ENCODE measurements around the gene CUBN. TPM values are rescaled to one million over a fixed set of nuclear protein-coding genes. Genes with fewer than 3 reads are reported as not detected.

Gene CUBN
- total and polyA plus RNA-seq, 5 donors from 2014 or later = 0.01 to 4.7 (median 0.15) TPM

DNA sequence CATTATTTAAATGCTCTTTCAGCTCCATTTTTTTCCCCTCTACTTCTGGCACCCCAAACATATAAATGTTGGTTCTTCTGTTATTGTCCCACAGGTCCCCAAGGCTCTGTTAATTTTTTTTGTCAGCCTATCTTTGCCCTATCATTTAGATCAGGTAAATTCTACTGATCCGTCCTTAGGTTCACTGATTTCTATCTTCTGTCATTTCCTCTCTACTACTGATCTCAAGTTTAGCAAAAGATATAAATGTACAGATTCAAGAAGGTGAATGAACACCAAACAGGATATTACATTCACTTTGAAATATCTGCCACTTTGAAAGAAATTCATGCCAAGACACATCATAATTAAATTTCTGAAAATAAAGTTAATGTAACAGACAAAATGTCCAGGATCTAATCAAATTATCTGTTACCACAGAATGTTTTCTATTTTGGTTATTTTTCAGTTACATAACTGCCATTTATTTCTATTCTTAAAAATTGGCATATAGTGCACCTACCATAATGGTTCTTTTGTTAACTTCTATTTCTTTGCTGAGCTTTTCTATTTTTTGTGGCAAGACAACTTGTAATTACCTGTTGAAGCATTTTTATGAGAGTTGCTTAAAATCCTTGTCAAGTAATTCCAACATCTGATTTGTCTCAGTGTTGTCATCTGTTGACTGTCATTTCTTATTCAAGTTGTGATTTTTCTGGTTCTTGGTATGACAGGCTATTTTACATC, 12.1 kb upstream of the CUBN start:
- H3K27me3 ChIP-seq (ENCODE audit: control insufficient read depth, insufficient read depth, low read length) = no peaks in the 10 kb centered on the region
- Mint-ChIP-seq H3K9me3 (no peaks in the 10 kb centered on the region), H3K36me3 (peaks cover 8% of the 10 kb centered on the region), H3K27me3 (no peaks in the 10 kb centered on the region), H3K4me3 (no peak overlapping the region), H3K4me1 (peaks cover 15 to 34% (median 23%) of the 10 kb centered on the region in 4 donors), H3K27ac (peak overlapping the region in 1 of 3 donors; percentile 39)
- H3K4me3 ChIP-seq (ENCODE audit: low read depth, low read length) = no peak overlapping the region
- H3K36me3 ChIP-seq (ENCODE audit: control insufficient read depth, insufficient read depth, low read length) = no peaks in the 10 kb centered on the region
- peaks cover 4% of the 10 kb centered on the region for H3K4me1 ChIP-seq (ENCODE audit: control insufficient read depth, insufficient read depth, low read length, poor library complexity, severe bottlenecking)
- ATAC-seq (ENCODE audit: low read depth in 2 of 2) (peak in 1 of 2 donors; percentile 25), DNase-seq (peak in 1 of 3 donors; percentile 11)
- no peaks in the 10 kb centered on the region for H3K9me3 ChIP-seq (ENCODE audit: control insufficient read depth in 2 of 2, low read length in 2 of 2)
- no peak overlapping the region for H3K27ac ChIP-seq (ENCODE audit: insufficient read depth, low read length, poor library complexity, severe bottlenecking)

DNA sequence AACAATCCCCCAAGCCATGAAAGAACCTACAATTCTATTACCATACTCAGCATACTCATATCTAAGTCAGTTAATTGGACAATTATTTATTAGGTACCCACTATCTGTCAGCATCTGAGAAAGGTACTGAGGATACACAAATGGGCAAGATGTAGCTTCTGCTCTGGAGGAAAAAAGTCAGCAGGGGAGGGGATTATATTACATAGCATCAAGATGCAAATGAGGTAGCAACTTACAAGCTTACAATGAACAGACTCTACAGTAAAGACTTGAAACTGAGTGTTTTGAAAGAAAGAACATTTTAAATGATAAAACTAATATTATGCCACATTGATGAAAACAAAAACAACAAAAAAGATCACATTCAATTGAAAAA, 10.8 kb upstream of the CUBN start:
- Histone ChIP-seq H3K27ac (ENCODE audit: insufficient read depth, low read length, poor library complexity, severe bottlenecking) (no peak overlapping the region), H3K4me1 (ENCODE audit: control insufficient read depth, insufficient read depth, low read length, poor library complexity, severe bottlenecking) (peaks cover 4% of the 10 kb centered on the region), H3K36me3 (ENCODE audit: control insufficient read depth, insufficient read depth, low read length) (no peaks in the 10 kb centered on the region), H3K27me3 (ENCODE audit: control insufficient read depth, insufficient read depth, low read length) (no peaks in the 10 kb centered on the region), H3K4me3 (ENCODE audit: low read depth, low read length) (no peak overlapping the region), H3K9me3 (ENCODE audit: control insufficient read depth in 2 of 2, low read length in 2 of 2) (no peaks in the 10 kb centered on the region)
- no peak overlapping the region for H3K4me3 Mint-ChIP-seq
- DNase-seq (no peak), ATAC-seq (ENCODE audit: low read depth in 2 of 2) (no peak)
- no peaks in the 10 kb centered on the region for H3K9me3 Mint-ChIP-seq
- peaks cover 15 to 32% (median 23%) of the 10 kb centered on the region in 4 donors for H3K4me1 Mint-ChIP-seq
- no peak overlapping the region for H3K27ac Mint-ChIP-seq
- no peaks in the 10 kb centered on the region for H3K27me3 Mint-ChIP-seq
- peaks cover 8% of the 10 kb centered on the region for H3K36me3 Mint-ChIP-seq

DNA sequence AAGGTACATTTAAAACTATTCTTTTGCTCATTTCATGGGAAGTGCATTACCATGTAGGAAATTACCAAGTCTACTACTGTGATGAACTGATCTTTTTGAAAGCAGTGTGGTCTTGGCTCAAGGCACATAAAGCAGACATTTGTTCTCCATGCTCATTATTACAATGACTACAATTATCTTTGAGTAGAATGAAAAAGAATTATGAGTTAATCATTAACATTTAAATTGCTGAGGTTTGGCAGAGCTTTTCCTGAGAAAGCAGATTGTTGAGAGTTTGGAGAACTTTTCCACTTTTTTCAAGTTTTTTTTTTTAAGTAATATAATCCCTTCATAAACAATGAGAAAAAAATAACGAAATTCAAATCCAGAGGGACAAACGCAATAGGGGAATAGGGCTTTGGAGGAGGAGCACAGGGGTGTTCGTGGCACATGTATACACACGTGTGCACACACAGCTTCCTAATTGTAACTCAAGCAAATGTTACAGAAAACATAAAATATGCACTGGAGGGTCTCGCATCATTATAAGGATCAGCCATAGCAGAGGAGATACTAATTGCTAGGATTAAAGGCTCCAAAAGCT, 8.9 kb upstream of the CUBN start:
- H3K4me3 Mint-ChIP-seq = peak overlapping the region in 1 of 4 donors; percentile 8

DNA sequence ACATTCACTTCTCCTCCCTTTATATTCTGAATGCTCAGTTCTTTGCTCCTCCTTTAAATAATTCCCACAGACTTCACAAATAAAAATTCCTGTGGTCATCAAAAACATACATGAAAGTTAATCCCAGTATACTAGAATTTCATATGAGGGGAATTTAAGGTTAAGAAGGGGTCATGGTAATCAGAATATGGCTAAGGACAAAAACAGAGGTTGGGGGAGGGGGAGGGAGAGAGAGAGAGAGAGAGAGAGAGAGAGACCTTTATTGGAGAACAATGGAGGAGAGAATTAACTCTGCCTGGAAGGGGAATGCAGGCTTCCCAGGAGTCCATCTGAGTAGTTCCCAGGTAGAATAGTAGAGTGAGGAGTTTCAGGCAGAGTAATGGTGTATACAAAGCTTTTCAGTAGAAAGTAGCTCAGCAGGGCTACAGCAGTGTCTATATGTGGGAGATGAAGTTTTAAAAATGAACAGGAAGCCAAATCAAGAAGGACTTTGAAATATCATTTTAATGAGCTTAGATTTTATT, 5.2 kb upstream of the CUBN start:
- Histone ChIP-seq H3K4me1 (ENCODE audit: control insufficient read depth, insufficient read depth, low read length, poor library complexity, severe bottlenecking) (no peaks in the 10 kb centered on the region), H3K27me3 (ENCODE audit: control insufficient read depth, insufficient read depth, low read length) (no peaks in the 10 kb centered on the region), H3K9me3 (ENCODE audit: control insufficient read depth in 2 of 2, low read length in 2 of 2) (no peaks in the 10 kb centered on the region), H3K36me3 (ENCODE audit: control insufficient read depth, insufficient read depth, low read length) (no peaks in the 10 kb centered on the region), H3K27ac (ENCODE audit: insufficient read depth, low read length, poor library complexity, severe bottlenecking) (no peak overlapping the region), H3K4me3 (ENCODE audit: low read depth, low read length) (no peak overlapping the region)
- DNase-seq = no peak
- Mint-ChIP-seq H3K4me1 (peaks cover 0 to 12% (median 2%) of the 10 kb centered on the region in 4 donors), H3K36me3 (no peaks in the 10 kb centered on the region), H3K4me3 (no peak overlapping the region), H3K9me3 (peaks cover 0 to 2% (median 0%) of the 10 kb centered on the region in 7 donors), H3K27ac (peak overlapping the region in 1 of 3 donors; percentile 40), H3K27me3 (no peaks in the 10 kb centered on the region)
- no peak for ATAC-seq (ENCODE audit: low read depth in 2 of 2)

More for the DNA sequence above, 8.9 kb upstream of the CUBN start:
- no peak overlapping the region for H3K4me3 ChIP-seq (ENCODE audit: low read depth, low read length)
- H3K4me1 ChIP-seq (ENCODE audit: control insufficient read depth, insufficient read depth, low read length, poor library complexity, severe bottlenecking) = no peaks in the 10 kb centered on the region
- H3K27ac ChIP-seq (ENCODE audit: insufficient read depth, low read length, poor library complexity, severe bottlenecking) = no peak overlapping the region
- ATAC-seq (ENCODE audit: low read depth in 2 of 2) = no peak
- Mint-ChIP-seq H3K27ac (no peak overlapping the region), H3K27me3 (no peaks in the 10 kb centered on the region), H3K9me3 (peaks cover 0 to 2% (median 0%) of the 10 kb centered on the region in 7 donors), H3K36me3 (peaks cover 6% of the 10 kb centered on the region), H3K4me1 (peaks cover 6 to 14% (median 11%) of the 10 kb centered on the region in 4 donors)
- H3K9me3 ChIP-seq (ENCODE audit: control insufficient read depth in 2 of 2, low read length in 2 of 2) = no peaks in the 10 kb centered on the region
- H3K27me3 ChIP-seq (ENCODE audit: control insufficient read depth, insufficient read depth, low read length) = no peaks in the 10 kb centered on the region
- no peak for DNase-seq
- no peaks in the 10 kb centered on the region for H3K36me3 ChIP-seq (ENCODE audit: control insufficient read depth, insufficient read depth, low read length)

DNA sequence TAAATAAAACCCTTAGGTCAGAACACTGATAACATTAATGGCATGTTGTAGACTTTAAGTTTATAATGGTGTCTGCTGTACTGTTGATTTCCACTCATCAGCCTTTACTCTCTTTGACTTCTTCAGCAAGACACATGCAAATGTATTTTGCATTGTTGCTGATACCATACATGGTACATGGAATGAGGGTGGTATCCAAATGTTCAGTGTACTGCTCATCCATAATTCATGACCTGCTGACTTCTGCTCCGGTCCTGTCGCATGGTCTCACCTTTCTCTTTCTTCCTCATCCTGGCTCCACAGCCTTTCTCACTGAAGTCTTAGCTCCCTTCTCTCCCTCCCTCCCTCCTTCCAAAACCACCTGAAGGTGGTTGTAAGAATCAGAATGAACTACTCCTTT, 4.7 kb upstream of the CUBN start:
- ATAC-seq (ENCODE audit: low read depth in 2 of 2) = no peak
- H3K9me3 ChIP-seq (ENCODE audit: control insufficient read depth in 2 of 2, low read length in 2 of 2) = no peaks in the 10 kb centered on the region
- peaks cover 0 to 12% (median 2%) of the 10 kb centered on the region in 4 donors for H3K4me1 Mint-ChIP-seq
- no peaks in the 10 kb centered on the region for H3K4me1 ChIP-seq (ENCODE audit: control insufficient read depth, insufficient read depth, low read length, poor library complexity, severe bottlenecking)
- no peaks in the 10 kb centered on the region for H3K27me3 Mint-ChIP-seq
- H3K4me3 ChIP-seq (ENCODE audit: low read depth, low read length) = no peak overlapping the region
- no peaks in the 10 kb centered on the region for H3K36me3 Mint-ChIP-seq
- no peak overlapping the region for H3K27ac Mint-ChIP-seq
- H3K36me3 ChIP-seq (ENCODE audit: control insufficient read depth, insufficient read depth, low read length) = no peaks in the 10 kb centered on the region
- H3K4me3 Mint-ChIP-seq = no peak overlapping the region
- H3K27me3 ChIP-seq (ENCODE audit: control insufficient read depth, insufficient read depth, low read length) = no peaks in the 10 kb centered on the region
- no peak overlapping the region for H3K27ac ChIP-seq (ENCODE audit: insufficient read depth, low read length, poor library complexity, severe bottlenecking)
- H3K9me3 Mint-ChIP-seq = peaks cover 0 to 2% (median 0%) of the 10 kb centered on the region in 7 donors
- DNase-seq = no peak

DNA sequence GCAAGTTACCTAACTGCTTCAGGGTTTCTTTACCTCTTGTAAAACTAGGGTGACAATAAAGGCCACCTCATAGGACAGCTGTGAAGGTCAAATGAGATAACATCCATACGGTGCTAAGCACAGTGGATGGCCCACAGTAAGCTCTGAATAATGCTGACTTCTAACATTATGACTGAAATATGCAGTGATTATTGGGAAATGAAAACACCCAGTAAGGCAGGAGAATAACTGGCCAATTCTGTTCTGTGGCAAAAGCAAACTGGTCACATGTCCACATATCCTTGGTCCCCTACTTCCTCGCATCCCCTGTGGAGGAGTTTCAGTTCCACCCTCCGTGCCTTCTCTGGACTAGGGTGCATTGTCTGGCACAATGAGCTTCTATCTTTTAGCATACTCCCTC, 1.4 kb downstream of the CUBN start:
- no peak overlapping the region for H3K4me3 ChIP-seq (ENCODE audit: low read depth, low read length)
- no peaks in the 10 kb centered on the region for H3K9me3 ChIP-seq (ENCODE audit: control insufficient read depth in 2 of 2, low read length in 2 of 2)
- H3K9me3 Mint-ChIP-seq = no peaks in the 10 kb centered on the region
- no peak overlapping the region for H3K27ac ChIP-seq (ENCODE audit: insufficient read depth, low read length, poor library complexity, severe bottlenecking)
- H3K36me3 Mint-ChIP-seq = peaks cover 25% of the 10 kb centered on the region
- H3K4me1 ChIP-seq (ENCODE audit: control insufficient read depth, insufficient read depth, low read length, poor library complexity, severe bottlenecking) = no peaks in the 10 kb centered on the region
- no peaks in the 10 kb centered on the region for H3K27me3 ChIP-seq (ENCODE audit: control insufficient read depth, insufficient read depth, low read length)
- ATAC-seq (ENCODE audit: low read depth in 2 of 2) = no peak
- H3K27me3 Mint-ChIP-seq = no peaks in the 10 kb centered on the region
- DNase-seq = no peak
- no peaks in the 10 kb centered on the region for H3K36me3 ChIP-seq (ENCODE audit: control insufficient read depth, insufficient read depth, low read length)
- peaks cover 0 to 17% (median 2%) of the 10 kb centered on the region in 4 donors for H3K4me1 Mint-ChIP-seq
- no peak overlapping the region for H3K4me3 Mint-ChIP-seq
- no peak overlapping the region for H3K27ac Mint-ChIP-seq

DNA sequence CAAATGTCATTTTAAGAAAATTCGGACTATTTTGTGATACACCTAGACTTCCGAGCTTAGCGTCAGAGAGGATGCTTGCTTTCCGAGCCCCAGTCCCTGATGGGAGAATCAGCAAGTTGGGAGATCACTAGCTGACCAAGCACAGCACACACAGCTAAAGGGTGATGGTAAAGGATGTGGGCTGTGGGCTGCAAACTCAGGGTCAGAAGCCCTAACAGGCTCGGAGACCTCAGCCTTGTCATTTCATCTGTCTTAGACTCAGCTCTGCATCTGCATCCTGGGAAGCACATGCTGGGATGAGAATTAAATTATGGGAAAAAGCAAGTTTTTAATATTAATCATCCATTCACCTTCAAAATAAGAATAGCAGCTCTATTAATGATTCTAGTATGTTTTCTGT, 3.3 kb downstream of the CUBN start:
- no peak for ATAC-seq (ENCODE audit: low read depth in 2 of 2)
- H3K4me1 Mint-ChIP-seq = peaks cover 0 to 7% (median 0%) of the 10 kb centered on the region in 4 donors

More for the DNA sequence above, 3.3 kb downstream of the CUBN start:
- no peaks in the 10 kb centered on the region for H3K27me3 ChIP-seq (ENCODE audit: control insufficient read depth, insufficient read depth, low read length)
- no peak for DNase-seq
- H3K9me3 ChIP-seq (ENCODE audit: control insufficient read depth in 2 of 2, low read length in 2 of 2) = no peaks in the 10 kb centered on the region
- peaks cover 6% of the 10 kb centered on the region for H3K36me3 ChIP-seq (ENCODE audit: control insufficient read depth, insufficient read depth, low read length)
- H3K4me3 ChIP-seq (ENCODE audit: low read depth, low read length) = no peak overlapping the region
- Mint-ChIP-seq H3K27me3 (no peaks in the 10 kb centered on the region), H3K36me3 (peaks cover 35% of the 10 kb centered on the region), H3K4me3 (no peak overlapping the region), H3K9me3 (no peaks in the 10 kb centered on the region), H3K27ac (no peak overlapping the region)
- no peak overlapping the region for H3K27ac ChIP-seq (ENCODE audit: insufficient read depth, low read length, poor library complexity, severe bottlenecking)
- H3K4me1 ChIP-seq (ENCODE audit: control insufficient read depth, insufficient read depth, low read length, poor library complexity, severe bottlenecking) = no peaks in the 10 kb centered on the region
